C1 segment of cervical spinal cord (tissue), 14 donors: ENCODE data around the gene MRPS22.
A peak's percentile ranks its signal among the peaks of the same experiment; 100 is the strongest.

Experiments
- DNase-seq, 14 donors: peaks; one replicate each; lab custom pipeline; 2025; lab: John Stamatoyannopoulos, UW

The MRPS22 gene

DNA sequence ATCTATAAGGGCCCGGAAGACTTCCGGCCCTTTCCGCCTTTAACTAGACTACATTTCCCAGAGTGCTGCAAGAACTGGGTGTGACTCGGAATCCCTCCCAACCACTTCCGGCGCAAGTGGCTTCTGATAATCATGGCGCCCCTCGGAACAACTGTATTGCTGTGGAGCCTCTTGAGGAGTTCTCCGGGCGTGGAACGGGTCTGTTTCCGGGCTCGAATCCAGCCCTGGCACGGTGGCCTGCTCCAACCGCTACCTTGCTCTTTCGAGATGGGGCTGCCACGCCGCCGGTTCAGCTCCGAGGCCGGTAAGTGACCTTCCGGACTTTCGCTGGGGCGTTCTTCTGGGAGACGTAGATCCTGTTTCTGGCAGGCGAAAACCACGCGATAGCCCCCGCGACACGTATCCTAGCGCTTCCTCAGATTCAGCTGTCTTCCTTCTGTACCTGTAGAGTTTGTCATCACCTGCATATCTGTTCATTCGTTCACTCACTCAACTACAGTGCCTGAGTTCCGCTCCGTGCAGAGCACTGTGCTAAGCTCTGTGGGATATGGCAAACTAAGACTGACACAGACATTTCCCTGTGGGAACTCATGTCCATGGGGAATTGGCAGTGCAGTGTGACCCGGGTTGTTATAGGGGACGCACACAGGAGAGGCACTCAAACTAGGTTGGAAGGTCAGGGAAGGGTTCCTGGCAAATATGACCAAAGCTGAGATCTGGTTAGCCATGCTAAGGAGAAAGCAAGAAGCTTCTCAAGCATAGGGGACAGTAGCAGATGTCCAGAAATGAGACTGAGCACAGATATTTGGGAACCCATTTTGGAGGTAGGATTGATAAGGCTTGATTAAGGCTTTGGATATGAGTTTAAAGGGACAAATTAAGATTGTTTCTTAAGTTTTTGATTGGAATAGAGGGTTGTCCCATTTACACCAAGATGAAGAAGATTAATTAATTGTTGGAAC is at the start of gene MRPS22:
Gene MRPS22 (plus strand): TSS at position 126 of the 962 bp plus-strand sequence. CDS start 7 bp downstream, at position 133.
- peak in 13 of 14 donors; percentile 14 to 84 (median 72) for DNase-seq

DNA sequence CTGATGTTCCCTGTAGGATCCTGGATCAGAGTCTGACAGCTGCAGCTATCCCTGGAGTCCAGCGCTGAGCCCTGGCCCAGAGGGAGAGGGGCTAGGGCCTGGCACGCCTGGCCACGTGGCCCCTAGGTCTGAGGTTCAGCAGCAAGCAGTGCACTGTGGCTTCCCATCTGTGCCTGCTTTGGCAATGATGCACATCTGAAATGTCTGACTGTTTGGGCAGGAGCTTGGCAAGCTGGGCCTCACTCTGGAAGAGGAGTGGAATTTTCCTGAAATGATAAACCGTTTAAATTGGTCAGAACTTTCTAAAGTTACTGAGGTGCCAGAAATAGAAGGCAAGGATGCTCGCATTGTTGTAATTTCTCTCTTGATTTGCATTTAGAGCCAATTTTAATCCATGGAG is 48.8 kb upstream of the MRPS22 start:
- no peak for DNase-seq

DNA sequence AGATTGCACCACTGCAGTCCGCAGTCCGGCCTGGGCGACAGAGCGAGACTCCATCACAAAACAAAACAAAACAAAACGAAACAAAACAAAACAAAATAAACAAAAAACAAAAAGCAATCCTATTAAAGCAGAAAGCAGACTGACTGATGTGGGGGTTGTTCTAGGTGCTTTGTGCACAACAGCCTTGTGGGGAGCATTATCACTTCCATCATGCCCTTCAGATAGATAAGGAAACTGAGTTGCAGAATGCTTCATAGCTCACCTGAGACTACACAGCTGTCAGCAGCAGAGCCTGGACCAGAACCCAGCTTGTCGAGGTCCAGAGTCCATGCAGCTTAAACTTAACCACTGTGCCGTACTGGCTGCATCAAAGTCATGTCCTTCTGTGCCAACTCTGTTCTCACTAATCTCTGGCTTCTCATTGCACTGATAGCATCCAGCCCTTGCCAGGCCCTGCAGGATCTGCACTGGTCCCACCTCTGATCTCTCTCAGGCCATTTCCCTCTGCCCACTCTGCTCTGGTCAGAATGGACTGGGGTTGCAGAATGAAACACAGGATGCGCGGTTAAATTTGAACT is 47.6 kb upstream of the MRPS22 start:
- DNase-seq, result no peak

DNA sequence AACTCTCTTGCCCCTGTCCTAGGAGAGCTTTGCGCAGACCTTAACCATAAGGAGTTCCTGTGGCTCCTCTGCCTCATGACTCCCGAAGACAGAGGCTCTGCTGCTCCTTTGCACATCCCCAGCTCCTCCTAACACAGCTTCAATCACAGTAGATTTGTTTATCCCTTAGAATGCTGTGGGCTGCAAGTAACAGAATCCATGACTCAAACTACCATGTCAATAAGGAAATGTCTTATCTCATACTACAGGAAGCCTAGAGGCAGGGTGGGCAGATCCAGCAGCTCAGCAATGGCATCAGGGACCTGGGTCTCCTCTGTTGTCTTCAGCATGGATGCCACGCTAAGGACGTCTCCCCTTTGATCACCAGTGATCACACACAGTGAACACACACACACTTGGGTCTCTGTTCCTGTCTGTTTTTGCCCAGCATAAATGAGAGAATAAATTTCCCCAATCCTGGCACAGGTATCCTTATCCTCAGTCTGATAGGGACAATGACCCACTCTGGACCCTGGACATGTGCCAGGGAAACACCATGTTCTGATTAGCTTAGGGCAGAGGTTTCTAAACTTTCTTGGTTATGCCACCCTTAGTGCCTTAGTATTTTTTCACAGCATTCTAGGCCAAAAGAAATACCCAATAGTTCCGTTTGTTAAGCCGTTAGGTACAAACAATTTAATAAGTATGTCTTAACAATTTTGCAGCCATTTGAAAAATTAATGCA is 46.1 kb upstream of the MRPS22 start:
- no peak for DNase-seq

DNA sequence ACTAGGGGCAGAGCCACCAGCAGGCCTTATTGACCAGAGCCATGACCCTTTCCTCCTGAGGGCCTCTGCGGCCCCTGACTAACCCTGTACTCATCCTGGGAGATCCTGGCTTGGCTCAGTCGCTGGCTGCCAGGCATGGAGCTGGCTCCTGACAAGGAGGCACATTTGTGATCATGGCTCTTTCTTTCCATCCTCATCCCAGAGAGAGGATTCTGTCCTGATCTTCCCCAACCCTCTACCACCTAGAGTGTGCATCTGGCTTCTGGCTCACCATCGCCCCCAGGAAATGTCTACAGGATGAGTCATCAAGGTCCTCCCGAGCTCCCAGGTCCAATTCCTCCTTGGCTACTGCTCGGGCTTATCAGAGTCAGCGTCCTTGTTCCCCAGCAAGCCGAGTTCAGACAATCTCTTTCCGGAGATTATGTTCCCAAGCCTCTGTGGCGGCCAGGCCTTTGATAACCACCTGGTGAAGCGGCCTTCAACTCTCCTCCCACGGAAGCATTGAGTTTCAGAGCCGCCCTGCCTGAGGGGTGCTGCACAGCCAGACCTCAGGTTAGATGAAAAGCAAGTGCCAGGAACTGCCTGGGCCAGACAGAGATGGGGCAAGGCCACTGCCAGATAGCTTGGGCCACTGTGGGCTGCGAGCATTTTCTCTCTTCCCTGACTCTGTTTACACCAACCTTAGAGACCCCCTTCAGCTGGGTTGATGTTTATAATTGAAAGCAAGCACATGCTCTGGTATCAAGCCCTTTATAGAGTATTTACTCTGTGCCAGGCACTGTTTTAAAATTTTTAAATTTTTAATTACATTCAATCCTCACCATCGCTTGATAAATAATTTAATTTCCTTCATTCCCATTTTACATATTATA is 44.3 kb upstream of the MRPS22 start:
- DNase-seq, result no peak

DNA sequence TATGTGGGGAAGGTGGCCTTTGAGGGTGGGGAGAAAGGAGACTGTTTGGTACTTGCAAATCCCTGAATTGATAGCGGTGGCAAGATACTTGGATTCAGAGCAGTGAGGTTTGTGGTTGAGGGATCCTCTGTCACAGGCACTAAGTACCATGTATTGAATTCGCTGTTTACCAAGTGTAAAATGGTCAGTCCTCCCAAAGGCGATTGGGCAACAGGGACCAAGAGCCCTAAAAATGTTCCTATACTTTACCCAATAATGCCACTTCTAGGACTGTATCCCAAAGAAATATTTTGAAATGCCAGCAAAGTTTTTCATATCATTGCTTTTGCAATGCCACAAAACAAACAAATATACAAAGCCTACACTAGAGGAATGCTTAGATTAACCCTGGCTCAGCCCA is 43.4 kb upstream of the MRPS22 start:
- no peak for DNase-seq

DNA sequence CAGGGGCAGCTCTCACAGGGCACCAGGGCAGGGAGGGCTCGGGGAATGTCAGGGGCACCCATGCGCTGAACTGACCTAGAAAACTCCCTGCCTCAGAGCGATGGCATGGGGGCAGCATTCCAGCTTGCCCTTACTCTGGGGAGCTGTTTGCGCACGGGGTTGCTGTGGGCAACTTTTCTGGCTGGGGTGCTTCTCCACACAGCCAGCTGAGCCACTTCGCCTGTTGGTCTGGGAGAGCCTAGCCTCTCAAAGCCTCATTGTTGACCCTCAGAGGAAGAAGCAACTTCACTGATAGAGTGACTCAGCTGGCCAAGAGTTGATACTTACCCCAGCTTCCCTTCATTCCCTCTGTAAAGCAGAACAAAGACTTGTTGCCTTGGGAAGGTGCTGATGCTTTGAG is 42.6 kb upstream of the MRPS22 start:
- no peak for DNase-seq

DNA sequence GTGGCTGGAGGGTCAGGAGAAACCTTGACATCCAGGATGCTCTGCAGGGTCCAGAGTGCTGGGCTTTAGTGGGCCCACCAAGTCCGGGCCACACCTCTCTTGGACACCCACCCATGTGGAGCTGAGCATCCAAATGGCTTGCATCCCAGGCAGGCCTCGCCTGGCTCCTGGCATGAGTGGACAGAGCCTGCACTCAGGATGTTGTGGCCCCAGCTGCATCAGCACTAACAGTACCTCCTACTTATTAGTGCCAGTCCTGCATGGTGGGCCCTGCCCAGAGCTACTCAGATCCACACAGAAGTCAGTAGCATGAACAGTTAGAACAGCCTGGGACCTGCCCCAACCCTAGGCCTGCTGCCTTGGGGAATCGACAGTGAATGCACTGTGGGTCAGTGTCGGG is 42.2 kb upstream of the MRPS22 start:
- no peak for DNase-seq

DNA sequence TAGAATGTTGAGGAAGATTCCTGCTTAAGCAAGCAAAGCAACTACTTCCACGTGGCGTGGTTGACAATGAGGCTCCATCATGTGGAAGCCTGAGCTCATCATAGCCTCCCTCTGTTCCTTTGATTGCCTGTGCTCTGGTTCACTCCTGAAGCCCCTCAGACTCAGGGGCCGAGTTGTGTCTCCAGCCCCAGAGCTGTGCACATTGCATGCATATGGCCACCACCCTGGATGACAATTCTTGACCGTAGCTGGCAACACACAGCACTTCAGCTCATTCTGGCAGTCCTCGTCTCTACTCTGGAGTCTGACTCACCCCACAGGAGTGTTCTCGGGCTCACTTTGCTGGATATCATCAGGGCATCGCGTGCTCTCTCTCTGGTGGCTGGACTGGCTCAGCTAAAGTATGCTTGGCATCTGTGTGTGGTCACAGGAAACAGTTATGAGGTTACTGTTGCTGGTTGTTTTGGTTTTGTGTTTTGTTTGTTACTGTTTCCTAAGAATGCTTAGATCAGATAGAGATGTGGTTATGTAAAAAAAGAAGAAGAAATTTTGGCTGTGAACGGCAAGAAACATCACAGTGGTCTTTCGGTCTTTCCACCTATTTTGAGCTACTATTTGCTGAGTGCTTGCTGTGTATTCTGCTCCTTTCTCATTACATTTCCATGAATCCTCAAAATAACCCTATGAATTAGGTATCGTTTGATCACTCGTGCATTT is 41.6 kb upstream of the MRPS22 start:
- DNase-seq, result no peak

DNA sequence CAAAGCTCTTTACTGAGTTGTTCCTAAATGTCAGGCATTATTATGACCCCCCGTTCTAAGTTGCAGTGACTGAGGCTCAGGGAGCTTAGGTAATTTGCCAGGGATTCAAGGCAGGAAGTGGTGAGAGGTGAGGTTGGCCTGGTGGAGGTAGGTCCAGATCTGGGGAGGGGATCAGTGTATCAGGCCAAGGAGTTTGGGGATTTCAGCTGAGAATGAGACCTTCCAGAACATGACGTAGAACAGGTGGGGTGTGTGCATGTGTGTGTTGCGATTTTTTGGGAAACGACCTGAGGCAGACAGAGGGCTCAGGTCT is 41.1 kb upstream of the MRPS22 start:
- no peak for DNase-seq

DNA sequence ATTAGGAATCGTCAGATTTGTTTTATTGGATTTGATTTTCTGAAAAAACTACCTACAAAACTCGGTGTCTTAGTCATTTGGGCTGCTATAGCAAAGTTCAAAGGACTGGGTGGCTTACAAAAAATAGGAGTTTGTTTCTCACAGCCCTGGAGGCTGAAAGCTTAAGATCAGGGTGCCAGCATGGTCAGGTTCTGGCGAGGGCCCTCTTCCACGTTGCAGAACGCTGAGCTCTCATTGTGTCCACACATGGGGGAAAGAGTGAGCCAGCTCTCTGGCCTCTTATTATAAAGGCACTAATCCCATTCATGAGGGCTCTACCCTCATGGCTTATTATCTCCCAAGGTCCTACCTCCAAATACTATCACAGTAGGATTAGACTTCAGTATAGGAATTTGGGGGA is 40.6 kb upstream of the MRPS22 start:
- DNase-seq, result no peak

DNA sequence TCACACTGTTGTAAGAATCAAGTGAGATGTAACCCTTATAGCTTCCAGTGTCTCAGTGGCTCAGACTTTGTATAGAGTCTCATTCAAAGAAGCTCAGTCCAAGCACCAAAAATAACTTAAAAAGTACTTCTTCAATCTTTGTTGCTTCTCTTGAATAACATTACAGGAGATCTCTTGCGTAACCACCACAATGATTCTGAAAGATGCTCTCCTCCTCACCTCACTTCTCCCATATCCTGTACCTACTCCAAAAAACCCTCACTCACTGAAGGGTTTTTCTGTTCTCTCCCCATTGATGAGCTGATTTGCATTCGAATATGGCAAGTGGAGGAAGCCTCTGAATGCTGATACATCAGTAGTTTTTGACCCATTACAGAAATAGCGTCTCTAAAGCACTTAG is 39.4 kb upstream of the MRPS22 start:
- DNase-seq, result no peak

DNA sequence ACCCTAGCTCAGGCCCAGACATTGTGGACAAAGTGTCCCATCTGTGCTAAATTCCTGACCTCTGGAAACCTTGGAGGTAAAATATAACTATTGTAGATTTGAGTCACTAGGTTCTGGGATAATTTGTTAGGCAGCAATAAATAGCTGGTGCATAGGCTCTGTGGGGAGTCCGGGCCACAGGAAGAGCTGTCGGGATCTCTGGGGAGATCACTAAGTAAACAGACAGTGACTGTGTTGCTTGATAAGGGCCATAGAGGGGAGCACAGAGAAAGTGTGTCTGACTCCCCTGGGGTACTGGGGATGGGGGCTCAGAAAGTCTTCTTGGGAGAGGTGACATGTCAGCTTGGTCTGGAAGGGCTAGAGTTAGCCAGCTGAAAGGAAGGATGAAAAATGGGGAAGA is 37.7 kb upstream of the MRPS22 start:
- DNase-seq, result no peak

DNA sequence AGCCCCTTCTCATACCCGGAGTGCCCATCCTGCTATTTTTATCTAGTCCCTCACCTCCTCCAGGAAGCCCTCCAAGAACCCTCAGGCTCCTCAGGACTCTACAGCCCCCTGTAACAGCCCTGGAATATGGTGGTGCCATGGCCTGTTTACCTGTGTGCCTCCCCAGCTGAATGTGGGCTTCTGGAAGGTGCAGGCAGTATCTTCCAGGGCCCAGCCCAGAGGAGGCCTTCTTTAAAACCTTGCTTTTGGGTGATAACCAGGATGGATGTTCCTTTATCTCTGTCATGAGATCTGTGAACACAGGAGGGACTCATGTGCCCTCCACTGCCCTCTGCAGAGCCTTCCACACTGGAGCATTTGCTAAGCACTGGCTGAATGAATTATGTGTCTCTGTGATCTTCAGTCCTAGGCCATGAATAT is 36.7 kb upstream of the MRPS22 start:
- DNase-seq, result no peak

DNA sequence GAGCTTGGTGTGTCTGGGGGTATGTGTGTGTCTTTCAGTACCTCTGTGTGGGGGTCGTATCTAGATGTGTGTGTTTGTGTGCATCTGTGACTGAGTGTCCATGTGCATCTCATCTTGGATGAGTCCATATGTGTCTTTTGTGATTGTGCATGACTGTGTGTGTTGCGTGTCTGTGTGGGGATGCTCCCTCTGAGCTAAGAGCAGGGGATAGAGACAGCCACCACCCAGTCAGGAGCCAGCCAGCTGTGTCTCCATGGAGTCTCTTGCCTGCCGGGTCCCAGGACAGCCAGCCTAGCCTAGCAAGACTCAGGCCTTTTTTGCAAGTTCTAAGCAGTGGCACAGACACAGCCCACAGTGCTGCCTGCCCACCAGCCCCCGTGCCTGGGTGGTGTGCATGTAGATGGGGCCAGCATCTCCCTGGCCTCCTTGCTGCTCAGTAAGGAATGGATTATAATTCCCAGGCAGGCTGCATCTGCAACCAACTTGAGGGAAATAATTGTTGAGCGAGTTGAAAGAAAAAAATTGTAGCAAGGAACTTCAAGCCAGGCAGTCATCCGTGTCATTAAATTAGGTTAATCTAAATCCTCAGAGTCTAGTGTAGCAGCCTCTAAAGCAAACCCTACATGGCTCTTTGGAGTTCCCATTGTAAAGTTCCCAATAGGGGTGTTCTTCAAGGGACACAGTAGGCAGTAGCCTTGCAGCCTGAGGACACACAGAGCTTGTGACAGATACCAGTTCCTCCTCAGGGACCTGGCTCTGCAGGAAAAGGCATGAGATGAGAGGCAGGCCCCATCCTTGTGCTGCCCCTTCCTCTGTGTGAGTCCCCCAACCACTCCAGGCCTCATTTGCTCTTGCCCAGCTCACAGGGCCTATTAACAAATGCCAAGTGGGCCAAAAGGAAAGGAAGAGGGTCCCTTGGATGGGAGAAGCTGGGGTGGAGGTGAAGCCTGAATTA is 35.9 kb upstream of the MRPS22 start:
- no peak for DNase-seq

DNA sequence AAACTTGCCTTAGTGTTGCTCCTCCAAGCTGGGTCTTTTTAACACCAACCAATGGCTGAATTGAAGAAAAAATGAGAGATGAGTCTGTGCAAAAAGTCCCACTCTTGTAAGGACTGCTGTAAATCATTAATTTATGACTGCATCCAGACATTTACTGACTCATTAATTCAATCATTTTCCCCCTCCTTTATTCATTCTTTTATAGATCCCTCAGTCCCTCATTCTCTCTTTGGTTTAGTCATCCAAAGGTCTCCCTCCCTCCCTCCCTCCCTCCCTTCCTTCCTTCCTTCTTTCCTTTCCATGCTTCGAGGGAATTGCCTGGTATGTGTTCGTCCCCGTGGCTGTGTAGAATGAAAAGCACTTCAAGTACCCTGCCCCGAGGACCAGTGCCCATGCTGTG is 35.3 kb upstream of the MRPS22 start:
- no peak for DNase-seq

DNA sequence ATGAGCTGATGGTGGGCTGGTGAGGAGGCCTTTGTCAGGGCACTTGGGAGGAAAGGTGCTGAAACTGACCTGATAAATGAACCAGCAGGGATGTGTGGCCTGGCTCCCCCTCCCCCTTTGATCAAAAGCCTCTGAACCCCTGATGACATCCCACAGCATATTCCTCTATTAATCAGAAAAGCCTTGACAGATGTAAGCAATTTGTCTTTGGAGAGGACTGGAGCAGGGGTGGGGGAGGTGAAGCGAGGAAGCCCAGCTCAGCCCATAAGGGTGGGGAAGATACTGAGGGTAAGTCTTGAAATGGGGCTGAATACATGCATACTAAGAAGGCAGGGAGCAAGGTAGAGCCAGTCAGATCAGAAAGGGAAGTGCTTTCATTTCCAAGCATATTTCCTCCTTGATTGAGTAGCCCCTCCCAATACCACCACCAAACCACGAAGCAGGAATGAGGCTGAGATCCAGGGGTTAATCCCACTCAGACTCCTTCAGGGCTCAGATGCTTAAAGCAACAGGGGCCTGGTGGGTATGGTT is 34.7 kb upstream of the MRPS22 start:
- no peak for DNase-seq

DNA sequence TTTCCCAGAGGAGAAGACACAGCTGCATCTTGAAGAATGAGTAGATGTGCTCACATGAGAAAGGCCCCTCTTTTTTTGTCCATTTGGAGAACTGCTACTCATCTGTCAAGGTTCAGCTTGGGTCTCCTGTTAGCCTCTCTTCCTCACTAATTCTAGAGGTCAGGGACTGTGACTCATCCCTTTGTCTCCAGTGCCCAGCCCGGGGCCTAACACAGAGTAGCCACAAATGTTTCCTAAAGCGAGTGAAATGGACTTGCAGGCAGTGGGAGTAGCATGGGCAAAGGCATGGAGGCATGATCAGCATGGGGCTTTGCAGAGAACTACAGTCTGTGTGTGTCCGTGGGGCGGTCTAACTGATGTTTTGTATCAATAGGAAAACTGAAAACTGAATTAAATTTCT is 33.9 kb upstream of the MRPS22 start:
- no peak for DNase-seq

DNA sequence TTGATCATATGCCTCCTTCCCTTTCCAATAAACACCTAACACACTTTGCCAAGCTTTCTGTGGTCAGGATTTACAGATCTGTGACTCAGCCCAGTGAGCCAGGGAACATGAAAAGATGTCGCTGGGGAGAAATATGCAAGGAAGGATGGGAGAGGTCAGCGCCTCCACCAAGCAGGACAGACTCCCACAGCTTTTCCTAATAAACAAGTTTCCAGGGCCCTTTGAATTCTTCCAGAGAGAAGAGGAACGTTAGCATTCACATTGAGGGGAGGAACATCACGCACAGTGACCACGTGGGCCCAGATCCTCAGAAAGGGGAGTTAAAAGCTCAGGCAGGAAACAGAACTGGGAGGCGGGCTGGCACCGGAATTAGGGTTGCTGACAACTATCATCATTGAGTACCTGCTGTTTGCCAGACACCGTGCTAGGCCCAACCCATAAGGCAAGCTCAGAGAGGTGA is 33.3 kb upstream of the MRPS22 start:
- no peak for DNase-seq
